SK-N-SH treated with all-trans-retinoic acid at 6 μM for 48 hours (cell line): ENCODE data around the gene TMEM184A.

Experiments used
- ATAC-seq: fragments of 200-7000 bp; cut with Tn5 transposase; 3 replicates; pipeline ENCODE4 v1.9.1; 2020; ENCODE audit warnings: mild to moderate bottlenecking, moderate library complexity
- ARNTL ChIP-seq: fragments of 450-650 bp; formaldehyde crosslinking; IDR thresholded peaks from 2 replicates; pipeline ENCODE4 v1.5.0; 2020; ENCODE audit warnings: low read depth, mild to moderate bottlenecking, moderate library complexity, borderline replicate concordance
- BACH2 ChIP-seq: fragments of 250-450 bp; sonication (Bioruptor Pico); IDR thresholded peaks from 2 replicates; pipeline ENCODE4 v1.9.0; 2021; ENCODE audit warnings: mild to moderate bottlenecking, borderline replicate concordance
- CREB5 ChIP-seq: fragments of 250-450 bp; sonication (Bioruptor Pico); IDR thresholded peaks from 2 replicates; pipeline ENCODE4 v1.5.1; 2020; ENCODE audit warnings: low read depth, mild to moderate bottlenecking, moderate library complexity
- CSDC2 ChIP-seq: fragments of 250-450 bp; sonication (Bioruptor Pico); IDR thresholded peaks from 2 replicates; pipeline ENCODE4 v1.5.0; 2020; ENCODE audit warnings: mild to moderate bottlenecking, moderate library complexity
- CSRNP3 ChIP-seq: fragments of 250-450 bp; sonication (Bioruptor Pico); IDR thresholded peaks from 2 replicates; pipeline ENCODE4 v1.5.1; 2021; ENCODE audit warnings: mild to moderate bottlenecking, moderate library complexity
- ESRRG ChIP-seq: fragments of 250-450 bp; sonication (Bioruptor Pico); IDR thresholded peaks from 2 replicates; pipeline ENCODE4 v1.6.1; 2021; ENCODE audit warnings: mild to moderate bottlenecking
- GLIS3 ChIP-seq: fragments of 250-450 bp; sonication (Bioruptor Pico); IDR thresholded peaks from 2 replicates; pipeline ENCODE4 v1.5.0; 2020; ENCODE audit warnings: mild to moderate bottlenecking, moderate library complexity
- ISL1 ChIP-seq: fragments of 250-450 bp; sonication (Bioruptor Pico); IDR thresholded peaks from 2 replicates; pipeline ENCODE4 v2.1.2; 2022; ENCODE audit warnings: mild to moderate bottlenecking, moderate library complexity
- OSR1 ChIP-seq: fragments of 250-450 bp; sonication (Bioruptor Pico); IDR thresholded peaks from 2 replicates; pipeline ENCODE4 v1.8.0; 2022; ENCODE audit warnings: moderate library complexity, mild to moderate bottlenecking, inconsistent platforms
- POU6F1 ChIP-seq: fragments of 250-450 bp; sonication (Bioruptor Pico); IDR thresholded peaks from 2 replicates; pipeline ENCODE4 v1.8.0; 2021; ENCODE audit warnings: low read depth, mild to moderate bottlenecking, moderate library complexity, borderline replicate concordance
- PPARA ChIP-seq: fragments of 250-450 bp; sonication (Bioruptor Pico); IDR thresholded peaks from 2 replicates; pipeline ENCODE4 v1.5.0; 2020; ENCODE audit warnings: mild to moderate bottlenecking, borderline replicate concordance
- RARB ChIP-seq: fragments of 250-450 bp; sonication (Bioruptor Pico); IDR thresholded peaks from 2 replicates; pipeline ENCODE4 v1.8.0; 2021; ENCODE audit warnings: mild to moderate bottlenecking, moderate library complexity
- TCF4 ChIP-seq: fragments of 250-450 bp; sonication (Bioruptor Pico); IDR thresholded peaks from 2 replicates; pipeline ENCODE4 v1.8.0; 2021; ENCODE audit warnings: mild to moderate bottlenecking, moderate library complexity, borderline replicate concordance
- TOX ChIP-seq: fragments of 250-450 bp; sonication (Bioruptor Pico); IDR thresholded peaks from 2 replicates; pipeline ENCODE4 v1.8.0; 2021; ENCODE audit warnings: mild to moderate bottlenecking, moderate library complexity, borderline replicate concordance
- TSHZ2 ChIP-seq: fragments of 250-450 bp; sonication (Bioruptor Pico); IDR thresholded peaks from 2 replicates; pipeline ENCODE4 v1.5.0; 2020; ENCODE audit warnings: mild to moderate bottlenecking, moderate library complexity
- ZC3H10 ChIP-seq: fragments of 250-450 bp; sonication (Bioruptor Pico); IDR thresholded peaks from 2 replicates; pipeline ENCODE4 v1.5.1; 2021; ENCODE audit warnings: mild to moderate bottlenecking, moderate library complexity
- ZFP3 ChIP-seq: fragments of 250-450 bp; sonication (Bioruptor Pico); IDR thresholded peaks from 2 replicates; pipeline ENCODE4 v1.5.0; 2020; ENCODE audit warnings: mild to moderate bottlenecking, moderate library complexity
- ZFP30 ChIP-seq: fragments of 450-650 bp; formaldehyde crosslinking; IDR thresholded peaks from 2 replicates; pipeline ENCODE4 v1.5.0; 2022; ENCODE audit warnings: mild to moderate bottlenecking, moderate library complexity
- ZNF565 ChIP-seq: fragments of 450-650 bp; formaldehyde crosslinking; conservative IDR thresholded peaks from 2 replicates; pipeline ENCODE4 v1.5.0; 2020; ENCODE audit warnings: low read depth, mild to moderate bottlenecking, moderate library complexity
- ZNF70 ChIP-seq: fragments of 450-650 bp; formaldehyde crosslinking; IDR thresholded peaks from 2 replicates; pipeline ENCODE4 v1.5.0; 2020; ENCODE audit warnings: mild to moderate bottlenecking, moderate library complexity

Gene TMEM184A

GRCh38 chr7:1592299-1592871 lies 36.4 kb upstream of the TMEM184A start (continued):
- no peak for TF ChIP-seq TSHZ2 (CRISPR knock-in tag)

GRCh38 chr7:1591876-1592275 lies 35.9 kb upstream of the TMEM184A start:
- ATAC-seq, result no peak
- TF ChIP-seq ESRRG (CRISPR knock-in tag), result no peak
- no peak for TF ChIP-seq ZNF70 (CRISPR knock-in tag)
- TF ChIP-seq ZFP3 (CRISPR knock-in tag), result no peak
- TF ChIP-seq CSRNP3, result no peak
- no peak for TF ChIP-seq CSDC2 (CRISPR knock-in tag)
- TF ChIP-seq PPARA (CRISPR knock-in tag), result no peak
- TF ChIP-seq CREB5 (CRISPR knock-in tag), result no peak
- no peak for TF ChIP-seq BACH2 (CRISPR knock-in tag)
- no peak for TF ChIP-seq TOX
- no peak for TF ChIP-seq POU6F1 (CRISPR knock-in tag)
- TF ChIP-seq ISL1 (CRISPR knock-in tag), result no peak
- TF ChIP-seq RARB (CRISPR knock-in tag), result no peak
- no peak for TF ChIP-seq ARNTL (CRISPR knock-in tag)
- no peak for TF ChIP-seq ZNF565 (CRISPR knock-in tag)
- TF ChIP-seq TSHZ2 (CRISPR knock-in tag), result no peak
- no peak for TF ChIP-seq ZC3H10 (CRISPR knock-in tag)
- TF ChIP-seq GLIS3 (CRISPR knock-in tag), result no peak
- no peak for TF ChIP-seq OSR1 (CRISPR knock-in tag)
- no peak for TF ChIP-seq ZFP30 (CRISPR knock-in tag)
- no peak for TF ChIP-seq TCF4 (CRISPR knock-in tag)
- TF ChIP-seq, all 23 proteins: peak for 0

- no peak for TF ChIP-seq PPARA (CRISPR knock-in tag)
- no peak for TF ChIP-seq CSDC2 (CRISPR knock-in tag)
- no peak for ATAC-seq
Observed at GRCh38 chr7:1591396-1591795, 35.4 kb upstream of the TMEM184A start.
